HEK293 (cell line): ENCODE measurements around the gene TMEM179.

ENCODE experiments used
- REPIN1 ChIP-seq: fragments of 450-650 bp; formaldehyde crosslinking; IDR thresholded peaks from 2 replicates; pipeline ENCODE4 v1.5.1; 2017; ENCODE audit warnings: missing biosample characterization, missing genetic modification characterization, low read depth
- ZNF10 ChIP-seq: fragments of 450-650 bp; formaldehyde crosslinking; IDR thresholded peaks from 2 replicates; pipeline ENCODE4 v1.5.1; 2017; ENCODE audit warnings: missing biosample characterization, missing genetic modification characterization
- ZNF138 ChIP-seq: fragments of 450-650 bp; formaldehyde crosslinking; IDR thresholded peaks from 2 replicates; pipeline ENCODE4 v1.5.1; 2016; ENCODE audit warnings: missing biosample characterization, missing genetic modification characterization, borderline replicate concordance
- ZNF670 ChIP-seq: fragments of 450-650 bp; formaldehyde crosslinking; IDR thresholded peaks from 2 replicates; pipeline ENCODE4 v1.5.1; 2016; ENCODE audit warnings: missing biosample characterization, missing genetic modification characterization, low read depth
- ZNF747 ChIP-seq: fragments of 450-650 bp; formaldehyde crosslinking; IDR thresholded peaks from 2 replicates; pipeline ENCODE4 v1.5.1; 2016; ENCODE audit warnings: missing biosample characterization, missing genetic modification characterization
- TF ChIP-seq, protein P1 (sequence below): fragments of 450-650 bp; formaldehyde crosslinking; IDR thresholded peaks from 2 replicates; pipeline ENCODE4 v1.5.1; 2016; ENCODE audit warnings: missing biosample characterization, missing genetic modification characterization
- TF ChIP-seq, protein P2 (sequence below): fragments of 450-650 bp; formaldehyde crosslinking; IDR thresholded peaks from 2 replicates; pipeline ENCODE4 v1.5.1; 2016; ENCODE audit warnings: missing biosample characterization, missing genetic modification characterization
- TF ChIP-seq, protein P3 (sequence below): sonication (generic); formaldehyde crosslinking; IDR thresholded peaks from 2 replicates; pipeline ENCODE4 v1.8.1; 2022; ENCODE audit warnings: mild to moderate bottlenecking, moderate library complexity, missing genetic modification reagents

DNA sequence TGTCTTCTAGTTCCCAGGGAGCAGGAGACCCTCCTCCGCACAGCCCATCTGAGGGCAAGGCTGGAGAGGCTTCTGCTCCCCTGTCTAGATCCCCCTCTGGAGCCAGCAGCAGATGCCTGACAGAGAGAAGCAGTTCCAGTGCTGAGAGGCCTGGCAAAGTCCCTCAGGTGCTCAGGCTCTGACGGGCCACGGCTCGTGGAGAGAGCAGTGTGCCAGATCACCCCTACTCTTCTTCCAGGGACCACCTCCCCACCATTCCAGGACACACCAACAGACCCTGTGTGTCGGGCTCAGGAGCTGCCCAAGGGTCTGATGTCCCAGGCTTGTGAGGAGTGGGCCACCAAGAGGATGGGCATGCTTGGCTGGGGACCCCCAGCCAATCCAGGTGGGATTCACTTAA is 47.5 kb downstream of the TMEM179 start:
- TF ChIP-seq, protein P1, sequence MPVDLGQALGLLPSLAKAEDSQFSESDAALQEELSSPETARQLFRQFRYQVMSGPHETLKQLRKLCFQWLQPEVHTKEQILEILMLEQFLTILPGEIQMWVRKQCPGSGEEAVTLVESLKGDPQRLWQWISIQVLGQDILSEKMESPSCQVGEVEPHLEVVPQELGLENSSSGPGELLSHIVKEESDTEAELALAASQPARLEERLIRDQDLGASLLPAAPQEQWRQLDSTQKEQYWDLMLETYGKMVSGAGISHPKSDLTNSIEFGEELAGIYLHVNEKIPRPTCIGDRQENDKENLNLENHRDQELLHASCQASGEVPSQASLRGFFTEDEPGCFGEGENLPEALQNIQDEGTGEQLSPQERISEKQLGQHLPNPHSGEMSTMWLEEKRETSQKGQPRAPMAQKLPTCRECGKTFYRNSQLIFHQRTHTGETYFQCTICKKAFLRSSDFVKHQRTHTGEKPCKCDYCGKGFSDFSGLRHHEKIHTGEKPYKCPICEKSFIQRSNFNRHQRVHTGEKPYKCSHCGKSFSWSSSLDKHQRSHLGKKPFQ (tag by site-specific recombination), result no peak
- TF ChIP-seq ZNF138 (tag by site-specific recombination) (no peak), ZNF10 (tag by site-specific recombination) (no peak), ZNF670 (tag by site-specific recombination) (no peak), ZNF747 (tag by site-specific recombination) (no peak), REPIN1 (tag by site-specific recombination) (no peak)
- TF ChIP-seq, protein P2, sequence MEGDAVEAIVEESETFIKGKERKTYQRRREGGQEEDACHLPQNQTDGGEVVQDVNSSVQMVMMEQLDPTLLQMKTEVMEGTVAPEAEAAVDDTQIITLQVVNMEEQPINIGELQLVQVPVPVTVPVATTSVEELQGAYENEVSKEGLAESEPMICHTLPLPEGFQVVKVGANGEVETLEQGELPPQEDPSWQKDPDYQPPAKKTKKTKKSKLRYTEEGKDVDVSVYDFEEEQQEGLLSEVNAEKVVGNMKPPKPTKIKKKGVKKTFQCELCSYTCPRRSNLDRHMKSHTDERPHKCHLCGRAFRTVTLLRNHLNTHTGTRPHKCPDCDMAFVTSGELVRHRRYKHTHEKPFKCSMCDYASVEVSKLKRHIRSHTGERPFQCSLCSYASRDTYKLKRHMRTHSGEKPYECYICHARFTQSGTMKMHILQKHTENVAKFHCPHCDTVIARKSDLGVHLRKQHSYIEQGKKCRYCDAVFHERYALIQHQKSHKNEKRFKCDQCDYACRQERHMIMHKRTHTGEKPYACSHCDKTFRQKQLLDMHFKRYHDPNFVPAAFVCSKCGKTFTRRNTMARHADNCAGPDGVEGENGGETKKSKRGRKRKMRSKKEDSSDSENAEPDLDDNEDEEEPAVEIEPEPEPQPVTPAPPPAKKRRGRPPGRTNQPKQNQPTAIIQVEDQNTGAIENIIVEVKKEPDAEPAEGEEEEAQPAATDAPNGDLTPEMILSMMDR (tag by site-specific recombination), result no peak
- TF ChIP-seq, protein P3, sequence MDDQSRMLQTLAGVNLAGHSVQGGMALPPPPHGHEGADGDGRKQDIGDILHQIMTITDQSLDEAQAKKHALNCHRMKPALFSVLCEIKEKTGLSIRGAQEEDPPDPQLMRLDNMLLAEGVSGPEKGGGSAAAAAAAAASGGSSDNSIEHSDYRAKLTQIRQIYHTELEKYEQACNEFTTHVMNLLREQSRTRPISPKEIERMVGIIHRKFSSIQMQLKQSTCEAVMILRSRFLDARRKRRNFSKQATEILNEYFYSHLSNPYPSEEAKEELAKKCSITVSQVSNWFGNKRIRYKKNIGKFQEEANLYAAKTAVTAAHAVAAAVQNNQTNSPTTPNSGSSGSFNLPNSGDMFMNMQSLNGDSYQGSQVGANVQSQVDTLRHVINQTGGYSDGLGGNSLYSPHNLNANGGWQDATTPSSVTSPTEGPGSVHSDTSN, result no peak
